Ishikawa (cell line): Measurements from ENCODE around the gene TNS3.

Source experiments
- CREB1 ChIP-seq: IDR thresholded peaks from 2 replicates; pipeline ENCODE4 v1.6.1; 2012; ENCODE audit warnings: low read depth
- EGR1 ChIP-seq: IDR thresholded peaks from 2 replicates; pipeline ENCODE4 v1.6.1; 2012
- EP300 ChIP-seq: IDR thresholded peaks from 2 replicates; pipeline ENCODE4 v1.6.1; 2012; ENCODE audit warnings: borderline replicate concordance
- FOXM1 ChIP-seq: IDR thresholded peaks from 2 replicates; pipeline ENCODE4 v1.6.1; 2012; ENCODE audit warnings: low read depth, borderline replicate concordance
- RAD21 ChIP-seq: IDR thresholded peaks from 2 replicates; pipeline ENCODE4 v1.6.1; 2012; ENCODE audit warnings: low read depth
- TAF1 ChIP-seq: IDR thresholded peaks from 2 replicates; pipeline ENCODE4 v1.6.1; 2012; ENCODE audit warnings: low read depth, mild to moderate bottlenecking
- TCF12 ChIP-seq: IDR thresholded peaks from 2 replicates; pipeline ENCODE4 v1.6.1; 2012; ENCODE audit warnings: low read depth
- TEAD4 ChIP-seq: IDR thresholded peaks from 2 replicates; pipeline ENCODE4 v1.6.1; 2012
- YY1 ChIP-seq: IDR thresholded peaks from 2 replicates; pipeline ENCODE4 v1.6.1; 2012; ENCODE audit warnings: low read depth
- ZBTB7A ChIP-seq: IDR thresholded peaks from 2 replicates; pipeline ENCODE4 v1.6.1; 2012; ENCODE audit warnings: low read depth
- TF ChIP-seq, protein P1 (sequence below): IDR thresholded peaks from 2 replicates; pipeline ENCODE4 v1.6.1; 2012; ENCODE audit warnings: low read depth, mild to moderate bottlenecking
- TF ChIP-seq, protein P2 (sequence below): IDR thresholded peaks from 2 replicates; pipeline ENCODE4 v1.6.1; 2012

GRCh38 chr7:47442605-47442865 lies 139.4 kb downstream of the TNS3 start:
- TF ChIP-seq TAF1: no peak
- TF ChIP-seq, protein P1, sequence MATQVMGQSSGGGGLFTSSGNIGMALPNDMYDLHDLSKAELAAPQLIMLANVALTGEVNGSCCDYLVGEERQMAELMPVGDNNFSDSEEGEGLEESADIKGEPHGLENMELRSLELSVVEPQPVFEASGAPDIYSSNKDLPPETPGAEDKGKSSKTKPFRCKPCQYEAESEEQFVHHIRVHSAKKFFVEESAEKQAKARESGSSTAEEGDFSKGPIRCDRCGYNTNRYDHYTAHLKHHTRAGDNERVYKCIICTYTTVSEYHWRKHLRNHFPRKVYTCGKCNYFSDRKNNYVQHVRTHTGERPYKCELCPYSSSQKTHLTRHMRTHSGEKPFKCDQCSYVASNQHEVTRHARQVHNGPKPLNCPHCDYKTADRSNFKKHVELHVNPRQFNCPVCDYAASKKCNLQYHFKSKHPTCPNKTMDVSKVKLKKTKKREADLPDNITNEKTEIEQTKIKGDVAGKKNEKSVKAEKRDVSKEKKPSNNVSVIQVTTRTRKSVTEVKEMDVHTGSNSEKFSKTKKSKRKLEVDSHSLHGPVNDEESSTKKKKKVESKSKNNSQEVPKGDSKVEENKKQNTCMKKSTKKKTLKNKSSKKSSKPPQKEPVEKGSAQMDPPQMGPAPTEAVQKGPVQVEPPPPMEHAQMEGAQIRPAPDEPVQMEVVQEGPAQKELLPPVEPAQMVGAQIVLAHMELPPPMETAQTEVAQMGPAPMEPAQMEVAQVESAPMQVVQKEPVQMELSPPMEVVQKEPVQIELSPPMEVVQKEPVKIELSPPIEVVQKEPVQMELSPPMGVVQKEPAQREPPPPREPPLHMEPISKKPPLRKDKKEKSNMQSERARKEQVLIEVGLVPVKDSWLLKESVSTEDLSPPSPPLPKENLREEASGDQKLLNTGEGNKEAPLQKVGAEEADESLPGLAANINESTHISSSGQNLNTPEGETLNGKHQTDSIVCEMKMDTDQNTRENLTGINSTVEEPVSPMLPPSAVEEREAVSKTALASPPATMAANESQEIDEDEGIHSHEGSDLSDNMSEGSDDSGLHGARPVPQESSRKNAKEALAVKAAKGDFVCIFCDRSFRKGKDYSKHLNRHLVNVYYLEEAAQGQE: no peak
- no peak for TF ChIP-seq EP300
- no peak for TF ChIP-seq TCF12
- TF ChIP-seq TEAD4: no peak
- TF ChIP-seq, protein P2, sequence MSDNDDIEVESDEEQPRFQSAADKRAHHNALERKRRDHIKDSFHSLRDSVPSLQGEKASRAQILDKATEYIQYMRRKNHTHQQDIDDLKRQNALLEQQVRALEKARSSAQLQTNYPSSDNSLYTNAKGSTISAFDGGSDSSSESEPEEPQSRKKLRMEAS: no peak
- no peak for TF ChIP-seq CREB1
- TF ChIP-seq RAD21: no peak
- no peak for TF ChIP-seq EGR1
- no peak for TF ChIP-seq YY1
- no peak for TF ChIP-seq FOXM1
- TF ChIP-seq ZBTB7A: no peak
